GM04503 (cell line): ENCODE results near the gene TMEM53.

ENCODE experiments used
- DNase-seq: peaks from one replicate; pipeline ENCODE4 v3.0.0-alpha.2; 2012; ENCODE audit warnings: low read depth

The TMEM53 gene

GRCh38 chr1:44603718-44604117, 70.6 kb downstream of the TMEM53 start:
- no peak for DNase-seq
